HG02938 (cell line): Measurements from ENCODE around the gene CACNG5.
"Not testable (repeated sequence)": the region's sequence is repeated elsewhere in the genome, so short reads cannot be mapped to it uniquely, and the experiment has no call there.

Experiments used
- ATAC-seq: cut with Tn5 transposase; IDR thresholded peaks from one replicate; pipeline ENCODE4 v1.9.1; 2021; ENCODE audit warnings: mild to moderate bottlenecking, moderate library complexity; ENCODE audit not compliant: unreplicated experiment

The CACNG5 gene

DNA sequence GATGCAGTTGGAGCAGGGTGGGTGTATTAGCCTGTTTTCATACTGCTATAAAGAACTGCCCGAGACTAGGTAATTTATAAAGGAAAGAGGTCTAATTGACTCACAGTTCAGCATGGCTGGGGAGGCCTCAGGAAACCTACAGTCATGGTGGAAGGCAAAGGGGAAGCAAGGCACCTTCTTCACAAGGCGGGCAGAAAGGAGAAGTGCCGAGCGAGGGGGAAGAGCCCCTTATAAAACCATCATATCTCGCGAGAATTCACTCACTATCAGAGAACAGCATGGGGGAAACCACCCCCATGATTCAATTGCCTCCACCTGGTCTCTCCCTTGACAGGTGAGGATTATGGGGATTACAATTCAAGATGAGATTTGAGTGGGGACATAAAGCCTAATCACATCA lies 68.4 kb downstream of the CACNG5 start:
- ATAC-seq, result not testable (repeated sequence)

DNA sequence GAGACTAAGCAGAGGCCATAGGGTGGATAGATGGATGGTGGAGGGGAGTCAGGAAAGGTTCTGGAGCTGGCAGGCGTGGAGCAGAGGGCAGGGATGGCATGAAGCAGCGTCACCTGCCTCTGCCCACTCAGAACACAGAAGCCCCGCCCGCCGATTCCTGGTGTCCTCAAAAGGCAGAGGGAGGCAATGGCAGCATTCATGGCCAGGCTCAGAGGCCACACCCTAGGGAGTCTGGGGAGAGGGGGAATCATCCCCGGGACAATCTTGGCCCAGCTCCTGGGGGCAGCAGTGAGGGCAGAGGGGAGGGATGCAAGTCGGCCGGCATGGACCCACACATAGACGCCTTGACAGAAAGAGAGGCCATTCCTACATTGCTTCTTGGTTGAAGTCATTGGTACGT lies 68.9 kb downstream of the CACNG5 start:
- no peak for ATAC-seq

DNA sequence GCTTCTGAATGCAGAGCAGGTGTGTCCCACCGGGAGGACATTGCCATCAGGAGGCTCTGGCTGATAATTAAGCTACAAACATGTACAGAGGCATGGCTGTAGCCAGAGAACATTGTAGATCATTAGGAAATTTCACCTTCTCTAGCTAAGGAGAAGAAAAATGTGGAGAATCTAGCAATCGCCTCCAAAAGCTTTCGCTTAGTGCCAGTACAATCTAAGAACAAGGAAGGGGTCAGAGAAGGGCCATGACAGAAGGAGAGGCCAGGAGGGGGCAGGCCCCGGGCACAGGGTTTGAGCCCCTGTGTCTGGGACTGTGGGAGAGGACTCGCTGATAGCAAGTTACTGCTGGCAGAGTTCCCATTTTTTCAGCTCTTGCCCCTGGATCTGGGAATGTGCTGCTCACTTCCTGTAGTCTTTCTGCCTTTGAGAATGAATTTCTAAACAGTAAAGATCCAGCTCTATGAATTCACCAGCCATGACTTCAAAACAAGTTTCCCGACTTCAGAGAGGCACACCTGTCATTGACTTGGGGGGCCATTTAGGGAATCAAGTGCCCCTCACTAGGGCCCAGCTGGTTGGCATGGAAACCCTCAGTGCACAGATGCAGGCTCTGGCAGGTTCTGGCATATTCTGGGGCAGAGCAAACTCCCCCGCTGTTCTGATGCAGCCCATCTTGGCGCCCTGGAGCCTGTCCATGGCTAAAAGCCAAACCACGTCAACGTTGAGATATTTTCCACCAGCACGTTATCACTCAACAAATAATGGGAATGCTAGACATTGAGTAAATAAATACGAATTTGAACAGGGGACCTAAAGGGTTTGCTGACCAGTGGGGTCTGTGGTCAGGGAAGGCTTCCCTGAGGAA lies 70.1 kb downstream of the CACNG5 start:
- no peak for ATAC-seq

DNA sequence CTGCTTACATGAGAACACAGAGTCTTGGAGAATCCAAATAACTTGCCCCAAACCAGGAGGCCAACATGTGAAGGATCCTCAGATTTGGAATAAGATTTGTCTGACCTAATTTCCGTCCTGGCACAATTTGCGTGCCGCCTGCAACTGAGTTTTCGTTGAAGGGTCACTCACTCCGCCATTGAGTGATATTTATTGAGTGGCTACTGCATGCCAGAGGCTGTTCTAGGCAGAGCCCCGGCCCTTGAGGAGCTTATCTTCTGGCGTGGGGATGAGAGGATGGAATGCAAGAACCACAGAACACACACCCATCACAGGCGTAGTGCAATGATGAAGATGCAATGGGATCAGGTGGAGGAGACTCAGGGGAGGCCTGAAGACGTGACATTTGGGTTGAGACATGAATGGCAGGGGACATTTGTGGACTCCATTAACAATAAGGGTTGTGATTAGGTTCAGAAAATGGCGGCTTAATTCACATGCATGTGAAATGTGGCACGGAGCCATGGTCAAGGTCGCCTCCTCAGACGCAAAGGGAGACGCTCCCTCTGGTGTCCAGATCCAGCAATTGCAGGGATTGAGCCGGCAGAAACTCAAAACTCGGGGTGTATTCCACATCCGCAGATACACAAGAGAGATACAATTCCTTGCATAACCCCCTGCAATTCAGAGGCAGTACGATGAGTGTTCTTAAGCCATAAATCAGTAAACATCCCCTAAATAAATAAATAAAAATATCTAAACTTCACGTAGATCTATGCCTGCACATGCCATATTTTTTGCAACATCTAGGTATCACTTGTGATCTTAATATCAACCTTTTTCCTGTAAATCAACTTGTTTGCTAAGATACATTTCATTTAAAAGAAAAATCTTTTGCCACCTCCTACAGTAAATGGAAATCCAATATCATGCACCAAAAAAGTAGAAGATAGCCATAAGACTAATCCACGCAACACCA lies 71.7 kb downstream of the CACNG5 start:
- no peak for ATAC-seq

DNA sequence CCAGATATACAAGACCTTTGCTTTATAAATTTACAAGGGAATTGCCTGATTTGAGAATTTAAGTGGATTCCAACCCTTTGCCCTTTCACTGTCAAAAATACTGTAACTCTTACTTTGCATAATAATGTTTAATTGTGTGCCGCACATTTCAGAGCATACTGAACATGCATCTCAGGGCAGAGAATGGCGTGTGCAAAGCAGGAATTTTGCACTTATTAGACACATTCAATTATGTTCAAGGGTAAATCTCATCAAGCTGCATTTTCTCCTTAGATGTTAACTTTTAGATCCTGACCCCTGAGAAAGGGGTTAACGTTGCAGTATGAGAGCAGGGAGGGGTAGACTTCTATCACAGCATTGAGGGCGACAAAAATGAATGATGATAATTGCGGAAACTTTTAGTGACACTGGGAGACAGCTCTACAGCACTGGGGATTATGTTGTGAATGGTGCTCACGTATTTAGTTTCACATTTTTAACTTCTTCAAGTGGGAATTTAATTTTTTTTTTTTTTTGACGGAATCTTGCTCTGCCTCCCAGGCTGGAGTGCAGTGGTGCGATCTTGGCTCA lies 75.0 kb downstream of the CACNG5 start:
- ATAC-seq, result no peak

DNA sequence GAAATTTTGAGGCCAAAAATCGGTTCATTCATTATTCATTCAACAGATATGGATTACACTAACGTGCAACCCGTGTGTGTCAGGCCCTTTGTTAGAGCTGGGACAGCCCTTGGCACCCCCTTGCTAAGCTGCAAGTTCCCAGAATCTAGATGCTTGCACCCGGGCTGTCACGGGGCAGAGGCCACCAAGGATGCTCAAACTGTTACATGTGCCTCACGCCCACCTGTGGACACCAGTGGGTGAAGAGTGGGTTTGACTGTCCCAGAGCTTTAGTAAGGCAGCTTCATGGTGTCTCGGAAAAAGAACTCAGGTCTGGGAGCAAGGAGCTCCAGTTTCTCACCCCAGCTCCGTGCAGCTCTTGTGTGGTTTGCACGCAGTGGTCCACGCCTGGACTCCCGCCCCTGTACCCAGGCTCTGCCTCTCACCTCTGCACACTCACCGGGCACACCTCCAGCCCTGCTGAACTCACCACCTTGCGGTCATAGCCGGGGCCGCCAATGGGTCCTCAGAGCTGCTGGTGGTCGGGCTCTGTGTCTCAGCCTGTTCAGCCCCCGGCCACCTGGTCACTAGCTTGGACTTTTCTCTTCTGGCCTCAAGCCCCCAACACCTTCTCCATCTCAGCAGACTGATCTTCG lies 75.9 kb downstream of the CACNG5 start:
- no peak for ATAC-seq

DNA sequence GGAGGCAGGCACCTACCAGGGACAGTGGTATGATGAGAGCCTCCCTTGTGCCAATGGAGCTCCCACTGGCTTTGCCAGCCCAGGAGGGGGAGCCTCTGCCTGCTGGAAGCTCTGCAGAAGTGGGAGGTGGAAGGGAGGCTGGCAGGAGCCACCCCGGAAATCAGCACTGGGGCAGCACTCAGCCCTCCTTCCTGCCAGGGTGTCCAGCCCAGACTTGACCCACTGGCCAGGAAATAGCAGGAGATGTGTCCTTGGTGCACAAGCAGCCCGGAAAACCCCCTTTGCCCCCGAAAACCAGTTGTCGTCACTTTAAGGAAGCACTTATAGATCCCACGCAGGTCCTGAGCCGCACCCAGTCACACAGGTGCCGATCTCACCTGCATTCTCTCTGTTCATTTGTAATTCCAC lies 80.3 kb downstream of the CACNG5 start:
- ATAC-seq, result no peak

DNA sequence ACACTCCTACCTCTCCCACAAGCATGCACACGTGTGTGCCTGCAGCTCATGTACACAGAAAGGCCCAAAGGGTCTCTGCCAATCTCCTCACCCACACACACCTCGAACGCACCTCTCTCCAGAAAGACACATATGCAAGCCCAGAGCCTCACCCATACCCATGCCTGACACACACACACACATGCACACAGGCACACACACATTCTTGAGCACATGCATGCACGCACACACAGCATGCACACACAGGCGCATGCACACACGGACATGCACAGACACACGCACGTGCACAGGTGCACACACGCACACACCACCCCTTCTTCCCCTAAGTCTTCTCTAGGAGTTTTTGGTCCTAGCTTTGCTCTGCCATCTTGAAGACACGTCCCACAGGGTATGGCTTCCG lies 80.9 kb downstream of the CACNG5 start:
- ATAC-seq, result no peak

DNA sequence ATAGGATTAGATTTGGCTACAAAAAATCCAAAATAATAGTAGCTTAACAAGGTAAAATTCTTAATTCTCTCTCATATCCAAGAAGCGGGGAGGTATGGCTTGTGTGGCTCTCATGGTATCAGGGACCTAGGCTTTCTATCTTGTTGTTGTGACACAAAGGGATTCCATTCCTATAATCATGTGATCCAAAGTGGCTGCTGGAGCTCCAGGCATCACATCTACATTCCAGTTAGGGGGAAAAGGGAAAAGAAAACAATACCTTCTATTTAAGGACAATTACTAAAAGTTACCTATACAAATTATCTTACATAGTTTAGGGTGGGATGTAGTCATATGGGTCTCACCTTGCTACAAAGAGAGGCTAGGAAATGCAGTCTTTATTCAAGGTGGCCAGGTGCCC lies 82.0 kb downstream of the CACNG5 start:
- no peak for ATAC-seq

DNA sequence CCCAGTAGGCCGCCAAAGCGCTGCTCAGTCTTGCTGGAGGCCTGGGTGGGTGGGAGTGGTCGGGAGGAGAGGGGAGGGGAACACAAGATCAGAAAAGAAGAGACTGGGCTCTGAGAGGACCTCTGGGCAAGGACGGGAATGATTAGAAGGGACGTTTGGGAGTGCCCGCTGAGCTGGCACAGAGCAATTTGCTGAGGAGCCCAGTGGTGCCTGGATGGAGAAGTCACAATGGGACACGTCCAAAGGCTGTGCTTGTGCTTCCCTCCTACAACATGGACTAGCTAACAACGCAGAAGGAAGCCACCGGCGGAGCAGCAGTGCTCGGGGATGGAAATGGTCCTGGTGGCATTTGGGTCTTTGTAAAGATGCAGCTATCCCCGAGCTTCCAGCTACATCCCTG lies 84.0 kb downstream of the CACNG5 start:
- ATAC-seq, result no peak

DNA sequence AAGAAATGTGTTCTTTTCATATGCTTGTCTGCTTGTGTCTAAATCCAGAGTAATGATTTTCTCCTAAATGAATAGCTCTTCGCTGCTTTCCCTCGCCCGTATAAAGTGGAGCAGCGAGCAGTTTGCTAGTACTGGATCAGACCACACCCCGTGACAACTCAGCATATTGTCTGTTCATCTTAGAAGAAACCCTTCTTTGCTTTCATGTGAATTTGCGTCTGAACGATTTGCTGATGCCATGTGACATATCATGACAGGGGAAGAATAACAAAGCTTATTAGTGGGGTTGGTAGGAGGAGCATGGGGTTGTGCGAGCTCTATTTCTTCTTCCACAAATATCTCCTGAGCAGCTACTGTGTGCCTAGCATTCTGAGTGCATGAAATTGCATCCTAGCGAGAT lies 85.5 kb downstream of the CACNG5 start:
- no peak for ATAC-seq

DNA sequence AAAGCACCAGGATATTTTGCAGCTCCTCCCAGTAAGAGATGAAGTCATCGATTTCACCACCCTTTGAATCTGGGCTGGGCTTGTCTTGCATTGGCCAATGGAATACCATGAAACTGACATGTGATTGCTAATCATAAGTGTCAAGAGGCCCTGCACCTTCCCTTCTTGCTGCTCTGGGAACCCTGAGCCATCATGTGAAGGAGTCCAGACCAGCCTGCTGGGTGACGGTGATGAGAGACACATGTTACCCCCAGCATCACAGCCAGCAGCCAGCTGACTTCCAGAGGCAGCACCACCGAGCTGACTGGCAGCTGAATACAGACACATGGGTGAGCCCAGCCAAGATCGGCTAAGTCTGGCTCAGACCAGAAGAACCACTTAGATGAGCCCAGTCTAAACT lies 86.0 kb downstream of the CACNG5 start:
- ATAC-seq, result no peak

DNA sequence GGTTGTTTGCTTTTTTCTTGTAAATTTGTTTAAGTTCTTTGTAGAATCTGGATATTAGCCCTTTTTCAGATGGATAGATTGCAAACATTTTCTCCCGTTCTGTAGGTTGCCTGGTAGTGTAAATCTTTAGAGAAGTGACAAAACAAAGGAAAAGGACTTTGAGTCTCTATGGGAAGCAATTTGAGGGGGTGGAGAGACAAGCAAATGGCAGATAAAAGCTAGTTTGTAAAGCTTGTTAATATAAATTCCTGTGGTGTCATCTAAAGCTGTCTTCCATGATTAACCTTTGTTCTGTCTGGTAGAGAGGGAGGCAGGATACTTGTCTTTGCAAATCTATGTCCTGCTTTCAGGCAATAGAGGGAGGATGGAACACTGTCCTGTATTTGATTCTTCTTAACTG lies 89.0 kb downstream of the CACNG5 start:
- no peak for ATAC-seq

DNA sequence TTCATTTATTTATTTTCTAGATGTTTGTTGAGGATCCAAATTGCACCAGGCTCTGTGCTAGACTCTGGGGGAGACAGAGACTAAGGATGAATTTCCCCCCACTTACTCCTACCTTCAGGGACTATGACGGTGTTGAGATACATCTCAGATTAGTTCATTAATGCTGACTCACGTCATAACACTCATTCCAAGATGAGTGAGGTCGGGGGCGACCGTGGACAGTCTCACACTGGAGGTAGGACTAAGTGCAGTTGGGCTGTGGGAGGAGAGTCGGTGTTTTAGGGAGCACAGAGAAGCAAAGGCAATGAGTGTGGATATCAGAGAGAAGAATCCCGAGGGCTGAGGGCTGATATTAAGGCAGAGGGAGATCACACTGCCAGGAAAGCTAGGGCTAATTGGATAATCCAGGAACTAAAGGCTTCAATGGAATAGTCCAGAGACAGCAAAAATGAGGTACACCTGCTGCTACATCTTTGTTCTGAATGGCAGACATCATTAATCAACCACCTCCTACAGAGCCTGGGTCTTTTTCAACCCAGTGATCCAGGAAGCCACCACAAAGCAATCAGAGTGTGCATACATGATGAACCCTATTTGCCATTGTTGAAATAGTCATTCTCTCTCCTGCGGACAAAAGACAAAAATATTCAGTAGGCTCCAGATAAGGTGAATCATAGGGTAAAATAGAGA lies 91.0 kb downstream of the CACNG5 start:
- no peak for ATAC-seq

DNA sequence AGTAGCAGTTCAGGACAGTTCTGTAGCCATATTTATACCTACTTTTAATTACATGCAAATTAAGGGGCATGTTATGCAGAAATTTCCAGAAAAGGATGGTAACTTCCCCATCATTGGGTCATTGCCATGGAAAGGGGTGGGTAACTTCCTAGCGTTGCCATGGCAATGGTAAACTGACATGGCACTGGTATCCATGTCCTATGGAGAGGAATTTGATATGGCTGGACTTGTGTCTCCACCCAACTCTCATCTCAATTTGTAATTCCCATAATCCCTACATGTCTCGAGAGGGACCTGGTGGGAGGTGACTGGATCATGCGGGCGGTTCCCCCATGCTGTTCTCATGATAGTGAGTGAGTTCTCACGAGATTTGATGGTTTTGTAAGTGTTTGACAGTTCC lies 94.0 kb downstream of the CACNG5 start:
- ATAC-seq, result no peak

DNA sequence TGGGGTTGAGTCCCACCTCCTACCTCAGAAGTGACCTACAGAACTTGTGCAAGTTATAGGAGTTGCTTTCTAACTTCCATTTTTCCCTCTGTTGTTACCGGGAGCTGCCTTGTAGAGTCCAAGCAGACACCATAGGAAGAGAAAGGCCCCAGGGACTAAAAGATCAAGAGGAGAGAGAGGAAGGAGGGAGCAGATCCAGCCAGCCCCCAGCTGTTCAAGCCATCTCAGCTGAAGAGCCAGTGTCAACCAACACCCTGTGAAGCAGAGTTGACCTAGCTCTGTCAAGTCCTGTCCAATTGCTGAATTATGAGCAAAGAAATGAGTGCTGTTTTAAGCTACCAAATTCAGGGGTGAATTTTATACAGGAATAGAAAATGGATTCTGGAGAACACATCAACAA lies 94.7 kb downstream of the CACNG5 start:
- no peak for ATAC-seq

DNA sequence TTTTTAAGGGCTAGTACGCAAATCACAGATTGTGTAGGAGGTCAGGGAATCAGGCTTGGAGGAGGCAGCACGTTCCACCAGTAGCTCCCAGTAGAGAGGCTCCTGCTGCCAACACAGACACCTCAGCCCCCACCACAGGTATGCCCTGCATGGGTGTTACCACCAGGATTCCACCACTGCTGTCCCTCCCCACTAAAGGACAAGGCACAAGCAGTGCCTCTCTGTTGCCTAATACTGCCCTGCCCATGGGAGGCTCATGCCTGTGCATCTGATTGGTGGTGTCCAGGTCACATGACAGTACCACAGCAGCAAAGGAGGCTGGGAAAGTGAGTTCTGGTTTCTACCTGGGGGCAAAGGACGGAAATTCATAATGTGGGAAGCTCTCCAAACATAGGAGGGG lies 96.0 kb downstream of the CACNG5 start:
- ATAC-seq, result no peak

DNA sequence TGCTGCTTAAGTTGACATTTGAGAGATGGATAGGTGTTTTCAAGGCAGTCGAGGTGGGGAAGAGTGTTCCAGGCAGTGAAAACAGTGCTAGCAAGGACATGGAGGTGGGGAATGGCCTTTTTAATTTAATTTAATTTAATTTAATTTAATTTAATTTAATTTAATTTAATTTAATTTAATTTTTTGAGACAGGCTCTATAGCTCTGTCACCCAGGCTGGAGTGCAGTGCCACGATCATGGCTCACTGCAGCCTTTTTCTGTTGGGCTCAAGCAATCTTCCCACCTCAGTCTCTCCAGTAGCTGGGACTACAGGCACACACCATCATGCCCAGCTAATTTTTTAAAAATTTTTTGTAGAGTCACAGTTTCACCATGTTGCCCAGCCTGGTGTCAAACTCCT lies 97.4 kb downstream of the CACNG5 start:
- no peak for ATAC-seq

DNA sequence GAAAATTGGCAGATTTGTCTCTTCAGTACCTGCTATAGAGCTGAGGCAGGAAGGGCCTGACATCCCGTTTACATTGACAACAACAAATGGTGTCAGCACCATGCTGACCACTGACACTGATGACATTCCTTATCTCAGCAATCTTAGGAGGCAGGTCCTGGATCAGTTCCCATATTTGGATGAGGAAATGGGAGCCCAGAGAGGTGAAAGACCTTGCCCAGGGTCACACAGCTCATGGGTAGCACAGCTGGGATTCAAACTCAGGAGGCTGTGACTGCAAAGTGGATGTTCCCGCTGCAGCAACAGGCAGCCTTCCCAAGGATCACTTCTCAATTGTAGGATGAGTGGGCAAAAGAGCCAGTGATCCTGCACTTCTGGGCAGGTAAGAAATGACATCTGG lies 99.1 kb downstream of the CACNG5 start:
- no peak for ATAC-seq
